Activated CD4-positive, alpha-beta memory T cell treated with anti-CD3 and anti-CD28 coated beads for 36 hours (primary cell): ENCODE data around the gene MEF2A. TPM values are rescaled to one million over a fixed set of nuclear protein-coding genes. Genes with fewer than 3 reads are reported as not detected.

Source experiments
- CTCF ChIA-PET: fragments of 350-600 bp; sonication (Branson Sonifier 250); formaldehyde crosslinking; loops from one replicate; lab custom pipeline; 2021; ENCODE audit warnings: antibody characterized with exemption, inconsistent platforms; lab: Charles Lee
- POLR2A ChIA-PET: fragments of 350-600 bp; sonication (Branson Sonifier 250); formaldehyde crosslinking; loops from one replicate; lab custom pipeline; 2021; ENCODE audit warnings: antibody characterized with exemption; lab: Charles Lee
- DNase-seq: peaks from one replicate; pipeline ENCODE4 v3.0.0-alpha.2; 2020
- H3K27ac Mint-ChIP-seq: one replicate; pipeline ENCODE4 v1.8.0; 2021; ENCODE audit warnings: mixed read lengths
- H3K27me3 Mint-ChIP-seq: one replicate; pipeline ENCODE4 v1.8.0; 2021; ENCODE audit warnings: mixed read lengths
- H3K36me3 Mint-ChIP-seq: one replicate; pipeline ENCODE4 v1.8.0; 2021; ENCODE audit warnings: mixed read lengths
- H3K4me1 Mint-ChIP-seq: one replicate; pipeline ENCODE4 v1.8.0; 2021; ENCODE audit warnings: low read depth, mixed read lengths
- H3K4me3 Mint-ChIP-seq: one replicate; pipeline ENCODE4 v1.8.0; 2021; ENCODE audit warnings: mild to moderate bottlenecking, mixed read lengths
- H3K9me3 Mint-ChIP-seq: one replicate; pipeline ENCODE4 v1.8.0; 2021; ENCODE audit warnings: mixed read lengths
- intact Hi-C: fragments of 100-400 bp; cut with micrococcal nuclease; formaldehyde crosslinking; loops from one replicate; pipeline ENCODE4 v1.15.1; 2023
- total RNA-seq, 2 experiments: library from RNA; stranded (reverse); gene quantifications; one replicate each; pipeline ENCODE4 v1.2.3, GENCODE V29; 2021

MEF2A gene
- total RNA-seq, 2 experiments from 2014 or later = 15.9 to 19.5 TPM

GRCh38 chr15:99547517-99547916, 18.3 kb upstream of the MEF2A start:
- no peak for DNase-seq
- H3K4me3 Mint-ChIP-seq = no peak overlapping the region
- no peaks in the 10 kb centered on the region for H3K27me3 Mint-ChIP-seq
- H3K4me1 Mint-ChIP-seq = peaks cover 6% of the 10 kb centered on the region
- no peaks in the 10 kb centered on the region for H3K36me3 Mint-ChIP-seq
- POLR2A ChIA-PET = no interaction called here
- CTCF ChIA-PET = no interaction called here
- intact Hi-C loops = no loop called here
- no peak overlapping the region for H3K27ac Mint-ChIP-seq
- no peaks in the 10 kb centered on the region for H3K9me3 Mint-ChIP-seq

- Mint-ChIP-seq H3K4me3 (no peak overlapping the region), H3K36me3 (no peaks in the 10 kb centered on the region), H3K27me3 (no peaks in the 10 kb centered on the region), H3K9me3 (no peaks in the 10 kb centered on the region), H3K27ac (no peak overlapping the region), H3K4me1 (peaks cover 6% of the 10 kb centered on the region)
- ChIA-PET POLR2A (no interaction called here), CTCF (interaction anchor here (1.4 kb wide), 1 partner anchor 13 kb away, joined by 3 read pairs; no protein-coding TSS in a partner anchor)
- intact Hi-C loops = no loop called here
- DNase-seq = peak; percentile 61
These were observed 15.7 kb upstream of the MEF2A start for GRCh38 chr15:99550077-99550476.

- no peaks in the 10 kb centered on the region for H3K36me3 Mint-ChIP-seq
- no peak overlapping the region for H3K27ac Mint-ChIP-seq
- H3K9me3 Mint-ChIP-seq = no peaks in the 10 kb centered on the region
- intact Hi-C loops = no loop called here
- no peak overlapping the region for H3K4me3 Mint-ChIP-seq
- POLR2A ChIA-PET = no interaction called here
- peaks cover 6% of the 10 kb centered on the region for H3K4me1 Mint-ChIP-seq
- DNase-seq = no peak
- CTCF ChIA-PET = no interaction called here
- no peaks in the 10 kb centered on the region for H3K27me3 Mint-ChIP-seq
These were observed 13.7 kb upstream of the MEF2A start for GRCh38 chr15:99552111-99552510.

GRCh38 chr15:99554880-99555488, 10.8 kb upstream of the MEF2A start:
- ChIA-PET CTCF (interaction anchor here (1.8 kb wide), 1 partner anchor 9 kb away, joined by 4 read pairs; no protein-coding TSS in a partner anchor), POLR2A (no interaction called here)
- no peak overlapping the region for H3K27ac Mint-ChIP-seq
- no peak overlapping the region for H3K4me3 Mint-ChIP-seq
- intact Hi-C loops = loop anchor here (5.0 kb wide), 1 partner anchor 1027 kb away; no protein-coding TSS in a partner anchor
- DNase-seq = no peak
- peaks cover 4% of the 10 kb centered on the region for H3K4me1 Mint-ChIP-seq
- H3K36me3 Mint-ChIP-seq = no peaks in the 10 kb centered on the region
- H3K9me3 Mint-ChIP-seq = no peaks in the 10 kb centered on the region
- no peaks in the 10 kb centered on the region for H3K27me3 Mint-ChIP-seq

GRCh38 chr15:99556011-99556410, 9.8 kb upstream of the MEF2A start:
- Mint-ChIP-seq H3K4me1 (no peaks in the 10 kb centered on the region), H3K9me3 (no peaks in the 10 kb centered on the region), H3K27ac (no peak overlapping the region), H3K27me3 (no peaks in the 10 kb centered on the region), H3K4me3 (no peak overlapping the region), H3K36me3 (no peaks in the 10 kb centered on the region)
- ChIA-PET CTCF (interaction anchor here (1.8 kb wide), 1 partner anchor 8 kb away, joined by 4 read pairs; no protein-coding TSS in a partner anchor), POLR2A (no interaction called here)
- DNase-seq = no peak
- intact Hi-C loops = loop anchor here (5.0 kb wide), 1 partner anchor 1026 kb away; no protein-coding TSS in a partner anchor

- DNase-seq = no peak
- Mint-ChIP-seq H3K4me3 (no peak overlapping the region), H3K27ac (no peak overlapping the region), H3K36me3 (no peaks in the 10 kb centered on the region), H3K4me1 (no peaks in the 10 kb centered on the region), H3K9me3 (no peaks in the 10 kb centered on the region), H3K27me3 (no peaks in the 10 kb centered on the region)
- POLR2A ChIA-PET = no interaction called here
- intact Hi-C loops = loop anchor here (5.0 kb wide), 1 partner anchor 1026 kb away; no protein-coding TSS in a partner anchor
- CTCF ChIA-PET = no interaction called here
These were observed 9.2 kb upstream of the MEF2A start for GRCh38 chr15:99556578-99556977.

GRCh38 chr15:99558084-99558483, 7.7 kb upstream of the MEF2A start:
- H3K36me3 Mint-ChIP-seq = no peaks in the 10 kb centered on the region
- H3K9me3 Mint-ChIP-seq = no peaks in the 10 kb centered on the region
- POLR2A ChIA-PET = no interaction called here
- no peak overlapping the region for H3K27ac Mint-ChIP-seq
- H3K4me1 Mint-ChIP-seq = no peaks in the 10 kb centered on the region
- intact Hi-C loops = loop anchor here (5.0 kb wide), 1 partner anchor 1024 kb away; no protein-coding TSS in a partner anchor
- H3K27me3 Mint-ChIP-seq = no peaks in the 10 kb centered on the region
- DNase-seq = no peak
- H3K4me3 Mint-ChIP-seq = no peak overlapping the region
- CTCF ChIA-PET = no interaction called here

- Mint-ChIP-seq H3K27ac (no peak overlapping the region), H3K27me3 (no peaks in the 10 kb centered on the region), H3K36me3 (no peaks in the 10 kb centered on the region), H3K9me3 (no peaks in the 10 kb centered on the region), H3K4me1 (no peaks in the 10 kb centered on the region), H3K4me3 (no peak overlapping the region)
- DNase-seq = no peak
- ChIA-PET POLR2A (no interaction called here), CTCF (no interaction called here)
- intact Hi-C loops = loop anchor here (5.0 kb wide), 1 partner anchor 1024 kb away; no protein-coding TSS in a partner anchor
These were observed 7.2 kb upstream of the MEF2A start for GRCh38 chr15:99558571-99558970.

- ChIA-PET CTCF (no interaction called here), POLR2A (interaction anchor here (1.4 kb wide), 1 partner anchor 10 kb away, joined by 4 read pairs; no protein-coding TSS in a partner anchor)
- H3K9me3 Mint-ChIP-seq = no peaks in the 10 kb centered on the region
- intact Hi-C loops = loop anchor here (10.0 kb wide), 1 partner anchor 773 kb away; no protein-coding TSS in a partner anchor
- H3K4me1 Mint-ChIP-seq = peaks cover 4% of the 10 kb centered on the region
- H3K36me3 Mint-ChIP-seq = peaks cover 4% of the 10 kb centered on the region
- no peak overlapping the region for H3K4me3 Mint-ChIP-seq
- no peaks in the 10 kb centered on the region for H3K27me3 Mint-ChIP-seq
- DNase-seq = no peak
- H3K27ac Mint-ChIP-seq = no peak overlapping the region
These were observed 4.1 kb upstream of the MEF2A start for GRCh38 chr15:99561476-99562230.

- Mint-ChIP-seq H3K36me3 (peaks cover 6% of the 10 kb centered on the region), H3K4me1 (peaks cover 5% of the 10 kb centered on the region), H3K27me3 (no peaks in the 10 kb centered on the region), H3K9me3 (no peaks in the 10 kb centered on the region), H3K4me3 (no peak overlapping the region), H3K27ac (no peak overlapping the region)
- DNase-seq = no peak
- intact Hi-C loops = loop anchor here (10.0 kb wide), 1 partner anchor 773 kb away; no protein-coding TSS in a partner anchor
- POLR2A ChIA-PET = interaction anchor here (1.4 kb wide), 1 partner anchor 11 kb away, joined by 4 read pairs; no protein-coding TSS in a partner anchor
- CTCF ChIA-PET = interaction anchor here (1.0 kb wide), 1 partner anchor 12 kb away, joined by 3 read pairs; no protein-coding TSS in a partner anchor
These were observed 3.5 kb upstream of the MEF2A start for GRCh38 chr15:99562238-99562637.

- Mint-ChIP-seq H3K27me3 (no peaks in the 10 kb centered on the region), H3K27ac (peak overlapping the region; percentile 34), H3K9me3 (no peaks in the 10 kb centered on the region), H3K4me3 (peak overlapping the region; percentile 33), H3K4me1 (peaks cover 16% of the 10 kb centered on the region), H3K36me3 (peaks cover 6% of the 10 kb centered on the region)
- intact Hi-C loops = loop anchor here (5.0 to 10.0 kb wide), 4 partner anchors 62 to 770 kb away; no protein-coding TSS in a partner anchor
- ChIA-PET CTCF (interaction anchor here (0.6 to 4.6 kb wide), 5 partner anchors 9 to 192 kb away, joined by 3 to 33 read pairs (median 3); no protein-coding TSS in a partner anchor), POLR2A (interaction anchor here (1.2 kb wide), 1 partner anchor 42 kb away, joined by 4 read pairs; no protein-coding TSS in a partner anchor)
- DNase-seq = no peak
These were observed 1.3 kb upstream of the MEF2A start for GRCh38 chr15:99564221-99565048.
